Hematopoietic multipotent progenitor cell (in vitro differentiated cells): ENCODE results near the gene NLRC5. TPM values are rescaled to one million over a fixed set of nuclear protein-coding genes. Genes with fewer than 3 reads are reported as not detected.
"Not testable (repeated sequence)": the region's sequence is repeated elsewhere in the genome, so short reads cannot be mapped to it uniquely, and the experiment has no call there.

Experiments used
- DNase-seq, 3 donors: peaks; one replicate each; pipeline ENCODE4 v3.0.0-alpha.2; 2011 to 2015; ENCODE audit warnings: low read depth in 2 of 3, low spot score in 2 of 3
- total RNA-seq: library from RNA; depleted of rRNA; stranded (reverse); fragments of >200 nt; gene quantifications from one replicate; pipeline ENCODE4 v1.2.3, GENCODE V29; 2012

Gene NLRC5
- total RNA-seq, 1 donor: 78.1 TPM

GRCh38 chr16:56981729-56982271 is 7.6 kb upstream of the NLRC5 start:
- DNase-seq: no peak

GRCh38 chr16:56982695-56983094 is 6.7 kb upstream of the NLRC5 start:
- DNase-seq: no peak

- DNase-seq: no peak
These were observed 6.1 kb upstream of the NLRC5 start for GRCh38 chr16:56983211-56983751.

GRCh38 chr16:56984639-56985038 is 4.7 kb upstream of the NLRC5 start:
- DNase-seq: no peak

GRCh38 chr16:56985288-56985961 is 3.9 kb upstream of the NLRC5 start:
- DNase-seq: no peak

- DNase-seq: no peak
These were observed 3.4 kb upstream of the NLRC5 start for GRCh38 chr16:56985962-56986360.

GRCh38 chr16:56986361-56986760 is 3.0 kb upstream of the NLRC5 start:
- no peak for DNase-seq

- DNase-seq: not testable (repeated sequence)
These were observed 2.4 kb upstream of the NLRC5 start for GRCh38 chr16:56986908-56987307.

GRCh38 chr16:56987692-56988091 is 1.7 kb upstream of the NLRC5 start:
- DNase-seq: no peak

GRCh38 chr16:56988161-56988947 is 1.0 kb upstream of the NLRC5 start:
- no peak for DNase-seq

GRCh38 chr16:56989988-56990387 is 631 bp downstream of the NLRC5 start:
- DNase-seq: no peak

- DNase-seq: no peak
These were observed 1.3 kb downstream of the NLRC5 start for GRCh38 chr16:56990407-56991286.

- DNase-seq: not testable (repeated sequence)
These were observed 3.1 kb downstream of the NLRC5 start for GRCh38 chr16:56992431-56992830.

GRCh38 chr16:56993204-56993603 is 3.8 kb downstream of the NLRC5 start:
- DNase-seq: no peak

- no peak for DNase-seq
These were observed 5.0 kb downstream of the NLRC5 start for GRCh38 chr16:56994311-56994710.

GRCh38 chr16:56995136-56995805 is 5.9 kb downstream of the NLRC5 start:
- no peak for DNase-seq

- DNase-seq: no peak
These were observed 7.9 kb downstream of the NLRC5 start for GRCh38 chr16:56997264-56997663.

GRCh38 chr16:56997931-56998330 is 8.6 kb downstream of the NLRC5 start:
- no peak for DNase-seq

- no peak for DNase-seq
These were observed 9.0 kb downstream of the NLRC5 start for GRCh38 chr16:56998352-56998751.

- no peak for DNase-seq
These were observed 9.5 kb downstream of the NLRC5 start for GRCh38 chr16:56998861-56999260.
